ENCODE measurements around the gene FAM181B.
"Not testable (repeated sequence)": the region's sequence is repeated elsewhere in the genome, so short reads cannot be mapped to it uniquely, and the experiment has no call there.

Gene FAM181B

DNA sequence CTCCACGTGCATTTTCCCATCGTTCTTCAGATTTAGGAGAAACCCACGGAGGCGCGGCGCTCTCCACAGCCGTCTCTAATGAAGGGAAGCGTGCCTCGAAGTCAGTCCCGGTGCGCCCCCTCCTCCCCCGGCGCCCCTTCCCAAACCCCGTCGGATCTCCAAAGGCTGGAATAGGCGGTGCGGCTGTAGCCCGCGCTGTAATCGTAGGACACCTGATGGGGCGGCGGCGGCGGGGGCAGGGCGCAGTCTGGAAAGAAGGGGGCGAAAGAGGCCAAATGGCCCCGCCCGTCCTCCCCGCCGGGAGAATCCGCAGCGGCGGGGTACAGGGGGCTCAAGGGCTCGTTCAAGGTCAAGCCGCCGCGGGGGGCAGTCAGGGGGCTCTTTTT is 1.3 kb downstream of the FAM181B start:
- DNase-seq: no peak

DNA sequence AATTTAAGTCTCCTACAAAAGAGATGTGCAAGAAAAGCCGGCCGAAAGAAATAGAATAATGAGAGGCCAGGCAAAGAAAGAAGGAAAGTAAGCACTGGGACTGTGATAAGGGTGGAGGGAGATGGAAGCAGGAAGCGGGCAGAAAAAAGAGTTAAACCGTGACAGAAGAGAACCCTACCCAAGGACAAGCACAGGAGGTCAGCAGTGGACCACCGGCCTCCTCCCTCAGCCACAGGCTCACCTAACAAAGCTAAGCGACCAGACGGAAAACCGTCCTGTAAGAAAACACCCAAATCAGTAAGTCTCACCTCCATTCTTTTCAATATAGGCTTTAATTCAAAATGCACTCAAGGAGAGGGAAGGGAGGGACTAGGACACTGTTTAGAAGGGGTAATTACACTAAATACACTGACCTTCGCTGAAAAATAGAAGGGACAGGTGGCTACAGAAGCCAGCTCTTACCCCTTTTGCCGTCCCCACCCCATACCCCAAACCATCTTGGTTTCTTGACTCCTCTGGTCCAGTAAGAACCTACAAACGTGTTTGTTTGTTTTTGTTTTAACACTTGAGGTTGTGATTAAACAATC is 1.9 kb downstream of the FAM181B start:
- DNase-seq: no peak

DNA sequence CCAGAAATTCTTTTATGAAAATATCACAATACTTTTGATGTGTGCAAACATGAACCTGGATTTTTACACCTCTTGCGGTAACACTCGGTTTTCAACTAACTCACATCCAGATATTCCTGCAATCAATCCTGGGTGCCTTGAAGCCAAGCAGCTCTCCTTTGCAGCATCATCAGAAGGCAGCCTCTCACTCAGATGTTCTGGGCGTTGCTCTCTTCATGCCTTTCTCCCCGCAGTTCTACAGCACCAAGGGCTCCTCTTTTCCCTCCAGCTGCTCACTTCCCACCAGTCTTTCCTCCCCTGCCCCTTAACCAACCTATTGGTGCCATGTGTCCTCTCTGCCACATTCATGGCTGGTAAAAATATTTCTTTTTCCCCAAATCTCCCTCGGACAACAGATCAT is 2.9 kb downstream of the FAM181B start:
- DNase-seq: no peak

DNA sequence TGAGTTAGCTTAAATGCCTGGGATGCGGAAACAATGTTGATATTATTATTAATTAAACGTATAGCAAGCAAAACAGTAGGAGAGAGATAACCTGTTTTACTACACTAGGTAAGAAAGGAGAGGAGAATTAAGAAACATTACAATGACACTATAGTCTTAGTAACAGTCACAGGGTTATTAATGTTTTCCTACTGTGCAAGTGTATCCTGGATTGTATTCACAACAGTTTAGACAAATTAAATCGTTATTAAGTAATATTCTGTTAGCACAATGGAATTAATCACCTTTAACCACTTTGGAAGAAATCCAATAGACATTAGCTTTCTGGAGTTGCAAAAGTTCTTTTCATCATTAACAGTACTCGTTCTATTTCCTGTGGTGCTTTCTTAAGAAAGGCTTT is 3.4 kb downstream of the FAM181B start:
- DNase-seq: no peak

DNA sequence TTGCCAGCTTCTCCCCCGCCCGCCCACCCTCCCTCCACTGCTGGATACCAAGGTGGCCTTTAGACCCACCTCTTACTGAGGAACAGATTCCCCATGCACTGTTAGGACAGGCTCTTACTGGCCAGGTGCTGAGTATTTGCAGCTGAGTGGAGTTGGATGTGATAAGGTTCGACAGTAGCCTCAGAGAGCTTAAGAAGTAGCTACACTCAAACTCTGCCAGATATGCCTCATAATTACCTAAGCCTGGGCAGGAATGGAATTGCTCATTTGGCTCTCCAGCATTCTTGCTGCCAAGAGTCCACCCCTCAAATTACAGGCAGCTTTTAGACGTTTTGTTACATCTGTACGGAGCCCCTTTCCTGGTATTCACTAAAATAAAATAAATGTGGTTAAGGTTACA is 9.6 kb downstream of the FAM181B start:
- DNase-seq: no peak

DNA sequence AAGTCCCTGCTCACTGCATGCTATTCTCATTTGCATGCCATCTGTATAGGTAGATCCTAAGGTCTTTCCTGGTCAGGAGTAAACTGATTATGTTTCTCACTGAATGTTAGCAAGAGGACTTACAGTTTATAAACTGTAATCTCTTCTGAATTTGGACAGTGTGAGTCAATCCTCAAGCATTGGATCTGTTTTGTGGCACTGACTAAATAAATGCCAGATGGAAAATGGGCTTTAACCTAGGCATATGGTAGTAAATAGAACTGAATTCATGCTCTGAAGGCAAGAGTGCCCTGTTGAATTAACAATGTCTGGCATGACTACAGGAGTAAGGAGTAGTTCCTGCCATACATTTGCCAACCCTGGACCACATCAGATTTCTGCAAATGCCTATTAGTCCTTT is 11.4 kb downstream of the FAM181B start:
- DNase-seq: no peak

DNA sequence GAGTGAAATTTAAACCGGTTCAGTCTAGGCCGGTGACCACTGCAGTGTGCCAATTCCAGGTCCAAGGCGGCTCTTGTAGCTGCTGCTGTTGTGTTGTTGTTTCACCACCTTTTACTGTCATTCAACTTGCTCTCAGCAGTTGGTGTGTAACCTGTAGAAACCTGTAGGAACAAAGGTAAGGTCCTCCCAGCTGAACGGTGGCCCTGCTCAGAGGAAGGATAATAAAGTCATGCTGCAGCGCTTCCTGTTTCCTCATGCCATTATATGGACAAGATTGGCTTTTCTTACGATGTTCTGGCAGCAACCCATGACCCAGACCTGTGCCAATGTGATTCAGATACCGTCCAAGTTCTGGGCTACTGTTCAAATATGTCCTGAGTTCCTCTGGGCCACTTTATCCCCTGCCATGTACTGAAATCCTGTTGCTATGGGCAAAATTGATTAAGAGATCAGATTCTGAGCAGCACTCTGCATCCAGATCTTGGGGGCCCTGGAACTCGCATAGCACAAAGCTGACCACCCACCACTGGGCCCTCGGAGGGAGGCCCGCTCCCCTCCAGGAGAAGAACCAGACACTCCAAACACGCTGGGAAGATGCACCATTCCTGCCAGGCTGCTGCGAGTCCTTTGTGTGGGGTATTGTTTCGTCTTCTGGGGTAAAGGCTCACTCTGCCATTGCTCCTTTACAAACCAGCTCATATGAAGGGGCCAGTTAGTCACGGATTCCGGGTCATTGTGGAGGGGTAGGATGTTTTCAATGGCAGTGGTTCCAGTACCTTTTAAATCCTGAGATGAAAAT is 13.2 kb downstream of the FAM181B start:
- no peak for DNase-seq

DNA sequence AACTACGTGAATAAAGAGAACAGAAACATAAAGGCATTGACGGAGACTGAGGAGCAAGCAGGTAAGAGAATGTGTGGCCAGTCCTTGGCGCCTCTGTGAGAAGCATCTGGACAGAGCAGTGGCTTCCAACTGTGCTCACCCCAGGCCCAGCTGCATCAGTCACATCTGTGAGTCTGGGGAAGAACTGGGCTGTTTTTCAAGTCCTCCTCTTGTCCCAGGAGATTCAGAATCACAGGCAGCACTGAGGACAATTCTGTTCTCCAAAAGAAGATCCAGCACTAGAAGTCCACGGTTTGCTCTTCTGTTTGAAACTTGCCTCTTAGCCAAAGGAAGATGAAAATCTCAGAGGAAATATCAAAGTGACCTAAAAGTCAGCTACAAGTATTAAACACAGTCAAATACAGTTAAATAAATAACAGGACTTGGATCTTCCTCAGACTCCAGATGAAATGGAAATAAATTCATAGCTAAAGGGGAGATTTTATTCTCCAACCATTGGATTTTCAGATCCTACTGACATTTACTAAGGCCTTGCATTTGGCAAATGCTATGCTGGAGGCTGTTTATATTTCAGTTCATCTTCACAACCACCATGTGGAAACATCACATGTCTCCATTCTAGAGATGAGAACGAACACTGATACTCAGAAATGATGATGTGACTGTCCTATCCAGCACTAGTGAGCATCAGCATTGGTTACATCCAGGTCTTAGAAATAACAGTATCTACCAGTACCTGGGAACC is 14.1 kb downstream of the FAM181B start:
- DNase-seq: no peak

DNA sequence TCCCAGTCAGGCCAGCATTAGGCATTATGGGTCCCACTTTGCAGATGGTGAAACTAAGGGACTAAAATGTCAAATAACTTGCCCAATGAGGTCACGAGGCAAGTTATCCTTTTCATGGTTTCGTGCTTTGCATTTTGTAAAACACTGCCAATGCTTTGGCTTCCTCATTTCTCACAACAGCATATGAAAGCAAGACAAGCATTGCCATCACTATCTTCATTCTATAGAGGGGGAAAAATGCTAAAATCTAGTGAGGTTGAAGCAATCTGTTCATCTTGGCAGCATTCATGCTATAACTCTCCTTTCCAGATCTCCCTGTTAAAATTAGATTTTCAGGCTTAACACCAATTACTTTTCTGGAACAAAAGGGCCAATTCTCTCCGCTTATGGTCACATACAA is 14.8 kb downstream of the FAM181B start:
- no peak for DNase-seq

DNA sequence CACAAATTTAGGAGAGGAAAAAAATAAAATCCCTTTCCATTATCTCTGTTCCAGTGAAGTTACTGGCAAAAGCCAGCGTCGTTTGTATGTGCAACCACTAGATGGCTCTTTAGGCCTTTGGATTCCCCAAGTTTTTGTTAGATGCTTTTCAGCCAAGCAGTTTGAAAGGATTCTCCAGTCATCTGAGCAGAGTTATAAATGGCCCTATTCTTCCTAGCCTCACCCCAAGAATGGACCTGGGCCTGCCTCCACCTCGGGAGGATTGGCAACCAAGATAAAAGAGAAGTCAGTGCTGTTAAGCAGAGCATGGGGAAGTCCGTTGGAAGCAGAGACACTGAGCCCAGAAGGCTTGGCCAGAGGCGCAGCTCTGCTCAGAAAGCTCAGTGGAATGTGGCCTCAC is 15.4 kb downstream of the FAM181B start:
- DNase-seq: no peak

DNA sequence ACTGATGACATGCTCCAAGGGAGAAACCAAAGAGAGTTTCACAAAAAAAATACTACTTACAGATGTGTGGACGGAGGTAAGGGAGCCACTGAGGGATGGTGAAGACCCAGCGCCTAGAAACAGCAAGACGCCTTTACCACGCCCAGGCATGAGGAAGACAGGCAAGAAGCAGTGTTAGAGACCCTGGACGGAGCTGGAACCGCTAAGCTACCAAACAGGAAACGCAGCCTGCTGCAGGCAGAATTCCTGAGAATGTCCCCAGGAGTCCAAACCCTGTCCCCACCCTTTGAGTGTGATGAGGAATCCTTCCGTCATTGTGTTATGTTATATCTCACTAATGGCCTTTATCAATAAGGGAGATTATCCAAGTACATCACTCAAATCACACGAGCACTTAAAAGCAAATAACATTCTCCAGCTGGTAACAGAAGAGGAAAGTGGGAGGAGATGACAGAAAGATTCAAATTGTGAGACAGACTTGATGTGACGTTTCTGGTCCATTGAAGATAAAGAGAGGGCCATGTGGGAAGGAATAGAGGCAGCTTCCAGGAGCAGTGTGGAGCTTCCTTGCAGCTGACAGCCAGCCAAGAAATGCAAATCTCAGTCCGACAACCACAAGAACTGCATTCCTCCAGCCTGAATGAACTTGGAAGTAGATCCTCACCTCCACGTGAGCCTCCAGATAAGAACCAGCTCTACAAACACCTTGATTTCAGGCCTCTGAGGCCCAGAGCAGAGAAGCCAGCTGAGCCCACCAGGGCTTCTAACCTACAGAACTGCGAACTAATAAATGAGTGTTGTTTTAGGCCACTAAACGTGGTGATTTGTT is 19.1 kb downstream of the FAM181B start:
- no peak for DNase-seq

DNA sequence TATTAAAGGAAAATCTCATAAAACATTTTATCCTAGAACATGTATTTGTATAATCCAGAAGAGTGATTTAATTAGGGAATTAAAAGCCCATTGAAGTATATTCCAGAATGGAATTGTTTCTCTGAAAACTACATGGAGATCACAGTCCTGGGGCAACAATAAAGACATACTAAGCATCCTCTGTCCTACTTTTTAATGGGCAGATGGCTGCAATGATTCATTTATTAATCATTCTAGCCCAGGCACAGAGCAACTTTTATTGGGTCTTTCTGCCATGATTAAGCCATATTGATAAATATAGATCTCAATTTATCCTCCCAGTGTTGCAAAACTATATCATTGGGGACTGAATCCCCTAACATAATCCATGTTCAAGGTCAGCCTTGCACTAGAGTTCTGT is 22.0 kb downstream of the FAM181B start:
- no peak for DNase-seq

DNA sequence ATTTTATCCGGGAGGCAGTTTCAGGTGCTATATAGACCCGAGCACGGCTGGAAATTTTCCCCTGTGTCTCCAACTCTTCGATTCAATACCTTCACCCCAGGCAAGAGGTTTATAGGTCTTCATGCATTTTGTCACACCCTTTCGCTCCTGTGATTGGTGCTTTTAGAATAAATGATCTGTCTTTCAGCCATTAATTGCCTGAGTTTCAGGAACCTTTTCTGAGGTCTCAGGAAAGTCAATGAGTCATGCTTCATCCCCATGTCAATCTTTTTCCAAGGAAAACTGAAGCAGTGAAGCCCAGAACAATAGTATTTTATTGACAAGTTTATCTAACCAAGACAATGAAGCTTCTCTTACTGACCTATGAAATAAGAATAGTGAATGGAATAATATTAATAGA is 29.9 kb downstream of the FAM181B start:
- DNase-seq: no peak

DNA sequence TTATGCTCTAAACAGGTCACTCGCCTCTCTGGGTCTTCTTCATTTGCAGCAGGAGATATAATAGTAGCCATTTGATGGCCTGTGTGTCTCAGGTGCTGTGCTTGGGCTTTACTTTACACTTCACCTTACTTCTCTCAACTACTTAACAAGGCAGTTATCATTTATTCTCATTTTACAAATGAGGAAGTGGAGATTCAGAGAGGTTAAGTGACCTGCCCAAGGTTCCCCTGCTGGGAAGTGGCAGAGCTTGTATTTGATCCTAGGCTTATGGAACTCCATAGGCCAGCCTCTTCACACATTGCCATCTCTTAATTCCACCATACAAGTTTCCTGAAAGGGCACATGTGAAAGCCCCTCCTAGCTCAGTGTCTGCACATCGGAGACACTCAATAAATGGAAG is 30.4 kb downstream of the FAM181B start:
- DNase-seq: no peak

DNA sequence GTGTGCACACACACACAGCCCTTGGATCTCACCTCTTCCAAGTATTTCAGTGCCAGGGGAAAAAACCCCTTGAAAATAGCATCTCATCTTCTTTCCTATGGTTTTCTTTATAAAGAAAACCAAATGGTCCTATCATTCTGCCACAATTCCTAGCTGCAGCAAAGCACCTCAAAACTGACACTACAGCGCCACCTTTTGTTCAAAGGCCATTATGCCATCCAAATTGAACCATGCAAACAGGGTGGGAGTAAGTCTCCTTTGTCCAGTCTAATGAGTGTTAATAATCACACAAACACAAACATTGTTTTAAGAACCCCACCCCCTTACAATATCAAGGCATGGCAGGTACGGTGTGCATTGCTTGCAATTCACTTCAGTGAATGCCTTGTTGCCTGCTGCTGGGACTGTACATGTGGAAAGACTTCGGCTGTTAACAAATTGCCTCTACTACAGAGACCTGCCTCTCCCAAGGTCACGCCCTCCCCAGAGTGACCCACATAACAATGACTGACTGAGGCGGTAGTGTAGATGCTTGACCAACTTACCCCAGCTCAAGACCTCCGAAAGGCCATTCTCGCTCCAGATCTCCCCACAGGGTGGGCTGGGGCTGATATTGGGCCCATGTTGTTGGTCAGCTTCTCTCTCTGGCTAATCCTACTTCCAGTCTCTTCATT is 31.7 kb downstream of the FAM181B start:
- no peak for DNase-seq

DNA sequence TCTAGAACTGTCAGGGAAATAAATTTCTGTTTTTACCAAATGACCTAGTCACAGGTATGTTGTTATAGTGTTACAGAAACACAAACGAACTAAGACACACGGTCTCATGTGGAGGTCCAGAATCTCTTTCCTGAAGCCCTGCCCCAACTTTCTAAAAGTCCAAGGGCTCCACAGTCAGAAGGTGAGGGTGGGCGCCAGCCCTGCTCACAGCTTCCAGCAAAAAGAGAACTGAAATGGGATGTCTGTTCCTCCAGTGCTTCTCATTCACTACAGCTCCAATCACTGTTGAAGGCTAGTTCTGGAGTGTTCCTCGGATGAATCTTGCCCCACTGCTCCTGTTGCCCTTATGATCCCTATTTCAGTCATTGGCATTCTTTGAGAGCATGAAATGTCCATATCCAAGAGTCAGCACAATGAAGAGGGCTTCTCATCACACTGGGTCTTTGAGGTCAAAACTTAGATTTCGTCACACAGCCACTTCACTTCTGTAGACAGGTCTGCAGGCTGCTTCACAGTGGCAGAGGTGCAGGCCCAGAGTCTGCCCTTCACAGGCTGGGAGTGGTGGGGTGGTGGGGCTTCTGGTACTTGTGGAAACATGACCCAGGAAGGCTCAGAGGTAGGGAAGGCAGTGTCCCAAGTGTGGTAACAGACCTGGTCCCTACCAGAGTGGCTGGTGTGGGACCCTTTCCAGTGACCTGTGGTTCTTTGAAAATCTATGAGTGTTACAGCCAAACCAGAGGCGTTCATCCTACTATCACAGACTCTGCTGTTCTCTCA is 34.9 kb downstream of the FAM181B start:
- no peak for DNase-seq

DNA sequence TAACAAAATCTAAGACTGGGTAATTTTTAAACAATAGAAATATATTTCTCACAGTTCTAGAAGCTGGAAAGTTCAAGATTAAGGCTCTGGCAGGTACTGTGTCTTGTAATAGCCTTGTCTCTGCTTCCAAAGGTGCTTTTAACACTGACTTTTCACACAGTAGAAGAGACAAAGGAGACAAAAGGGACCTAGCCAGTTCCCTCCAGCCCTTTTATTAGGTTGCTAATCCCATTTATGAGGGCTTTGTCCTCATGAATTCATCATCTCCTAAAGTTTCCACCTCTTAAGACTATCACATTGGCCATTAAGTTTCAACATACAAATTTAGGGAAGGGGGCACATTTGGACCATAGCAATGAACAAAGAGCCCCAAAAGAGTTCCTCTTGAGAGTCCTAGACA is 40.7 kb downstream of the FAM181B start:
- DNase-seq: no peak

DNA sequence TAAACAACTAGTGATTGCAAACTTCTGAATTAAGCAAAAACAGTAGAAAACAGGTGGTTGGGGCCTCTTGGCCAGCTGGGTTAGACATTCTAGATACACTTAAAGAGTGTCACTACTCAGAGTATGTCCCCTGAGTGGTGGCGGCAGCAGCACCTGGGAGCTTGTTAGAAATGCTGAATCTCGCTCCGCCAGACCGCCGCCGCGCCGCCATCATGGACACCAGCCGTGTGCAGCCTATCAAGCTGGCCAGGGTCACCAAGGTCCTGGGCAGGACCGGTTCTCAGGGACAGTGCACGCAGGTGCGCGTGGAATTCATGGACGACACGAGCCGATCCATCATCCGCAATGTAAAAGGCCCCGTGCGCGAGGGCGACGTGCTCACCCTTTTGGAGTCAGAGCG is 44.3 kb downstream of the FAM181B start:
- DNase-seq: not testable (repeated sequence)

DNA sequence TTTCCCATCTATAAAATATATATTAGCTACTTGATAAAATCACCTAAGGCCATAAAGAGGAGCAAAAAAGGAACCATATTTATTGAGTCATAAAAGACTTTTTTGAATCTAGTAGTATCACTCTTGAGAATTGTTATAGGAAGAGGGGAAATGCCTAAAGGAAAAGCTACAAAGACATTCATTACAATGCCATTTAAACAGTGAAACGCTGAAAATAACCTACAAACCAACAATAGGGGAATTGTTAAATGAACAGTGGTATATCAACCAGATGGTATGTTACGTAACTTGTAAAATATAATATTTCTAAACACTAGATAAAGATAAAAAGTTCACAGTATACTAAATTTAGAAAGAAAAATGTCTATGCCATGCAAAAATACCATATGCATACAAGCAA is 47.5 kb downstream of the FAM181B start:
- no peak for DNase-seq

DNA sequence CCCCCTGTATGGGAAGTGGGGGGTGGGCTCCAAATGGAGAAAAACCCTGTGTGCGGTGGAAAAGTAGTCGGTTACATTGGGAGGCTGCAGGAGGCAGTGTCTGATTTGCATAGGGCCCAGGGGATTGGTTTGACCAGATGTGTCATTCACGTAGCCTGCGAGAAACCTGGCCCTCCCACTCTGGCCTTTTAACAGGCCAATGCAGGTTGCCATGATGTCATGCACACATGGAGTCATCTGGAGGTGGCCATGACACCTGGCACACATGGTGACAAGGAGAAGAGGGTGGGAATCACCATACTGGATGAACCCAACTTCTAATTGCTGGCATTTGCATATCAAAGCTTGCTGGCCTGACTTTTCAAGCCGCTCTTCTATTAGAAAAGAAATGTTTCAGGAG is 50.6 kb downstream of the FAM181B start:
- no peak for DNase-seq

DNA sequence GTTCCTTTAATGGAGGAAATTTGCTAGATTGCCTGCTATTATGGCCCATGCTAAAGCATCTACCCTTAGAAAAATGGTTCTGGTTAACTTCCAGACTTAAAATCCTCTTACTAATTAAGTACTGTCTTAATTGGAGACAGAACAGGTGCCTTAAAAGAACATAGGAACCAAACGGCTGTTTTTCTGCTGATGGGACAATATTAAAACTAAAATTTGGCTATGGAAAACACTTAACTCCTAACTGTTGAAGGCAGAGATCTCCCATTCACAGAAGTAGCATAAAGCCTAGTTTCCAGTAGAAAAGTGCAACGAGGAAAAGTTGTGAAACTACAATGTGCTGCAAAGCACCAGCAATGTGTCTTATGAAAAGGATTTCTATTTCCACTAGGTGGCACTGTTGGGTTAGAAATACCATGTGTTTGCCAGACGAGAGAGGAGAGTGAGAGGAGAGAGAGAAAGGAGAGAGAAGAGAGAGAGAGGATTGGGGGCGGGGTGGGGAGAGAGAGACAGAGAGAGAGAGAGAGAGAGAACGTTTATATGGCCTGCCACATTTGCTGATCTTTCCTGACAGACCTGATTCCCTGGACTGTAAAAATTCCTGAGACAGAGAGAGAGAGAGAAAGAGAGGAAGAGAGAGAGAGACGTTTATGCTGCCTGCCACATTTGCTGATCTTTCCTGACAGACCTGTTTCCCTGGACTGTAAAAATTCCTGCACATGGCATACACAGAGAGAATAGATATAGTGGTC is 51.5 kb downstream of the FAM181B start:
- no peak for DNase-seq
